Aorta (tissue), 5 donors: ENCODE data around the gene DNAJB2. TPM values are rescaled to one million over a fixed set of nuclear protein-coding genes. Genes with fewer than 3 reads are reported as not detected.

ENCODE experiments used
- ATAC-seq: fragments of 200-7000 bp; cut with Tn5 transposase; one replicate; pipeline ENCODE4 v1.9.1; 2022; ENCODE audit warnings: moderate library complexity; ENCODE audit not compliant: low FRiP score
- DNase-seq, 2 donors: peaks; one replicate each; pipeline ENCODE4 v3.0.0-alpha.2; 2020
- H3K27ac ChIP-seq, 2 donors: one replicate each; pipeline ENCODE4 v1.5.1; 2013; ENCODE audit warnings: low read length in 2 of 2, mild to moderate bottlenecking in 2 of 2, moderate library complexity in 2 of 2, control low read depth in 1 of 2, inconsistent platforms in 1 of 2, low read depth in 1 of 2
- H3K27me3 ChIP-seq, 2 donors: one replicate each; pipeline ENCODE4 v1.6.1; 2013; ENCODE audit warnings: control low read depth in 1 of 2, low read length in 1 of 2, mild to moderate bottlenecking in 1 of 2, moderate library complexity in 1 of 2; ENCODE audit not compliant: insufficient read depth in 2 of 2, control insufficient read depth in 1 of 2
- H3K36me3 ChIP-seq, 2 donors: one replicate each; pipeline ENCODE4 v1.6.1; 2013; ENCODE audit warnings: control low read depth in 1 of 2, low read length in 1 of 2, mild to moderate bottlenecking in 1 of 2; ENCODE audit not compliant: insufficient read depth in 2 of 2, control insufficient read depth in 1 of 2
- H3K4me1 ChIP-seq, 2 donors: one replicate each; pipeline ENCODE4 v1.6.1; 2013; ENCODE audit warnings: low read length in 2 of 2, control low read depth in 1 of 2, mild to moderate bottlenecking in 1 of 2, moderate library complexity in 1 of 2; ENCODE audit not compliant: insufficient read depth in 2 of 2, control insufficient read depth in 1 of 2
- H3K4me3 ChIP-seq, 2 donors: one replicate each; pipeline ENCODE4 v1.5.1; 2013; ENCODE audit warnings: low read length in 2 of 2, control low read depth in 1 of 2, mild to moderate bottlenecking in 1 of 2
- H3K9me3 ChIP-seq: one replicate; pipeline ENCODE4 v1.6.1; 2013; ENCODE audit warnings: mild to moderate bottlenecking, low read length; ENCODE audit not compliant: control insufficient read depth
- WGBS, 2 donors: extraction: QIAGEN DNeasy Blood & Tissue Kit; methylation state at CpG; one replicate each; pipeline ENCODE4 v1.1.7; 2013; 5-methylcytosine and 5-hydroxymethylcytosine counted together
- intact Hi-C, 2 donors: fragments of 100-400 bp; cut with DNase I; formaldehyde crosslinking; loops; one replicate each; pipeline versions ENCODE4 v1.14.2 to v1.15.0; 2022
- polyA plus RNA-seq, 2 donors: library from polyadenylated mRNA; stranded (reverse); fragments of 200-250 nt; gene quantifications; one replicate each; pipeline ENCODE4 v1.2.3, GENCODE V29; 2013
- total RNA-seq, 2 donors: library from RNA; stranded (reverse); fragmentation: NEBNext Ultra II Directional; extraction: Animal tissue kit (Norgen Biotek cat#: 25700); gene quantifications; one replicate each; pipeline ENCODE4 v1.2.1, GENCODE V29; 2021
- donor health status: healthy with polysubstance abuse.
- donor health status: Bipolar disorder and iron deficiency.
- donor health status: DM: no; HTN: no; CAD: no.
- donor health status: DM: no; HTN: no; CAD: no.
- donor health status: DM: yes; HTN: yes; CAD: no.

Gene DNAJB2
- total and polyA plus RNA-seq, 4 donors, result 45.0 to 58.6 (median 54.5) TPM

DNA sequence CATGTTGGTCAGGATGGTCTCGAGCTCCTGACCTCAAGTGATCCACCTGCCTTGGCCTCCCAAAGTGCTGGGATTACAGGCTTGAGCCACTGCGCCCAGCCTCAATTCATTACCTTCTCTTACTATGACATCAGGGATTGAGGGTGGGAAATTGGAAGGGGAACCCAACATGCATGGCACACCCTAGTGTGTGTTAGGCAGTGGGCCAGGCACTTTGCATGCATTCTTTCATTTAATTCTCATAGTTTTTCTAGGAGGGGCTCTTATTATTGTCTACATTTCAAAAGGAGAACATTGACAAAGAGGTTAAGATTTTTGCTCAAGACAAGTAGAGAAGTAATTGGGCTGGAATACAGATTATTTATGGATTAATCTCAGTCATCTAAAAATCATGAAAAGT, 10.9 kb upstream of the DNAJB2 start:
- no peaks in the 10 kb centered on the region for H3K9me3 ChIP-seq
- intact Hi-C loops, result no loop called here
- H3K27me3 ChIP-seq, result no peaks in the 10 kb centered on the region
- H3K4me1 ChIP-seq, result no peaks in the 10 kb centered on the region
- H3K27ac ChIP-seq, result no peak overlapping the region
- H3K4me3 ChIP-seq, result no peak overlapping the region
- H3K36me3 ChIP-seq, result no peaks in the 10 kb centered on the region
- ATAC-seq (no peak), DNase-seq (peak in 1 of 2 donors; percentile 9)
- 94 to 97% methylated on average over 2 of the region's 2 CpGs for WGBS, 2 donors

DNA sequence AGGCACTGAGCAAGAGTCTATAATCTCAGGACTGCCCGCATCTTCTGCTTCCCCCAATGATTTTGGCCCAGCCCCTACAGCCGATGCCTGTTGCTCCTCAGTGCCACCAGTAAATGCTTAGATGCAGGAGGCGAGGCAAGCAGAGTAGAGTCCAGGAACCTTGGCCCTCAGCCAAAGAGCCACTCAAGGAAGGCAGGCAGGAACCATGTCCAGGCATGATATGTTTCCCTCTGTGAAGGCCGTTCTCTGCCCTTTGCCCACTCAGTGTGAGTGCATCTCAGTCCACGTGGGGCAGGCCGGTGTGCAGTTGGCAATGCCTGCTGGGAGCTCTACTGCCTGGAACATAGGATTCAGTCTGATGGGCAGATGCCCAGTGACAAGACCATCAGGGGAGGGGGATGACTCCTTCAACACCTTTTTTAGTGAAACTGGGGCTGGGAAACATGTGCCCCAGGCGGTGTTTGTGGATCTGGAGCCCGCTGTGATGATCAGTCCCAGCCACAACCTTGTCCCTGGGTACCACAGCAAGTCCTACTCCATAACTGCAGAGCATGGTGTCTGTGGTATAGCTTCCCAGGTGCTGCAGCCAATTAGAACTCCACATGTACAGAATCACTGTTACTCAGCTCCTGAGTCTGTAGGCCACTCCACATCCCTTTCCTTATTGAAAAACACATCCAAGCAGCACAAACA, 9.7 kb upstream of the DNAJB2 start:
- no peaks in the 10 kb centered on the region for H3K4me1 ChIP-seq
- DNase-seq (peak in 1 of 2 donors; percentile 38), ATAC-seq (no peak)
- H3K9me3 ChIP-seq, result no peaks in the 10 kb centered on the region
- 64 to 67% methylated on average over 8 of the region's 8 CpGs for whole genome bisulfite sequencing, 2 donors
- intact Hi-C loops, result no loop called here
- H3K27me3 ChIP-seq, result no peaks in the 10 kb centered on the region
- H3K36me3 ChIP-seq, result no peaks in the 10 kb centered on the region
- H3K4me3 ChIP-seq, result no peak overlapping the region
- no peak overlapping the region for H3K27ac ChIP-seq

DNA sequence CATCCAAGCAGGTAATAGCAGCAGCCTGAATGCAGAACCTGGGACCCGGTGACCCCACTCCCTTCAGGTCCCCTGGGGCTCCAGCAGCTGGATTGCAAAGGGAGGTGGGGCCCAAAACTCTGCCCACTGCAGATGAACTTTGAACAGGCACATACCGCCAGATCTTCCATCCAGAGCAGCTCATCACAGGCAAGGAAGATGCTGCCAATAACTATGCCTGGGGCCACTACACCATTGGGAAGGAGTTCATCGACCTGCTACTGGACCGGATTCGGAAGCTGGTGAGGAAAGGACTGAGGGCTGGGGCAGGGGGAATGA, 9.2 kb upstream of the DNAJB2 start:
- Histone ChIP-seq H3K27me3 (no peaks in the 10 kb centered on the region), H3K27ac (no peak overlapping the region), H3K4me3 (no peak overlapping the region), H3K36me3 (no peaks in the 10 kb centered on the region), H3K4me1 (no peaks in the 10 kb centered on the region), H3K9me3 (no peaks in the 10 kb centered on the region)
- ATAC-seq (no peak), DNase-seq (no peak)
- intact Hi-C loops, result no loop called here
- 91 to 94% methylated on average over 5 of the region's 5 CpGs for WGBS, 2 donors

DNA sequence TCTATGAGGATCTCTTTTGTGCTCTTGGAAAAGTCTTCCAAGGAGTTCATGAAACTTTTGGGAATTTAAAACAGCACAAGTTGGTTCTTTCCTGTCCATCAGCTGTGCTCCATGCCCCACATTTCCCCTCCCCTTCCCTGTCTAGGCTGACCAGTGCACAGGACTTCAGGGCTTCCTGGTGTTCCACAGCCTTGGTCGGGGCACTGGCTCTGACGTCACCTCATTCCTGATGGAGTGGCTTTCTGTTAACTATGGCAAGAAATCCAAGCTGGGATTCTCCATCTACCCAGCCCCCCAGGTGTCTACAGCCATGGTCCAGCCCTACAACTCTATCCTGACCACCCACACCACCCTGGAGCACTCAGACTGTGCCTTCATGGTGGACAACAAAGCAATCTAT, 8.1 kb upstream of the DNAJB2 start:
- Histone ChIP-seq H3K4me3 (no peak overlapping the region), H3K36me3 (no peaks in the 10 kb centered on the region), H3K4me1 (no peaks in the 10 kb centered on the region), H3K27me3 (no peaks in the 10 kb centered on the region), H3K27ac (no peak overlapping the region), H3K9me3 (no peaks in the 10 kb centered on the region)
- WGBS, 2 donors, result 74 to 88% methylated on average over 2 of the region's 2 CpGs
- DNase-seq (no peak), ATAC-seq (no peak)
- intact Hi-C loops, result no loop called here

DNA sequence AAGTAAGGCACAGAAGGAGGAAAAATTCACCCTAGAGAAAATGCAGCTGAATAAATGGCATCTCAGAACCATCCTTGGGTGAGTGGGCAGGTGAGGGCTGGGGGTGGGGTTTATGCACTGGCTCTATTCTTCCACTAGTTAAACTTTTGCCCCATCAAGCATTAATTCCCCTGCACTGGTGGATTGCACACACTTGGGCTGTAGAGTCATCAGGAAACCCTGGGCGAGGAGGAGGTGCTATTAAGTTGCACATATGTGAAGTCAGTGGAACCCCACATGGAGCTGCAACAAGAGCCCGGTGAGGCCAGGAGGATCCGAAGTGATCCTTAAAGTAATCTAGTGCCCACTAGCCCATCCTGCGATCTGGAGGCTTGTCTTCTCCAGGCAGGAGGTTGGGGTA, 6.8 kb upstream of the DNAJB2 start:
- no peak overlapping the region for H3K4me3 ChIP-seq
- ATAC-seq (no peak), DNase-seq (peak; percentile 0 to 50)
- intact Hi-C loops, result loop anchor here in 1 of 2 donors (2.0 kb wide), 1 partner anchor 14 kb away; no protein-coding TSS in a partner anchor
- H3K9me3 ChIP-seq, result no peaks in the 10 kb centered on the region
- H3K4me1 ChIP-seq, result no peaks in the 10 kb centered on the region
- H3K27ac ChIP-seq, result no peak overlapping the region
- no peaks in the 10 kb centered on the region for H3K36me3 ChIP-seq
- no peaks in the 10 kb centered on the region for H3K27me3 ChIP-seq
- WGBS, 2 donors, result 91 to 94% methylated on average over 4 of the region's 4 CpGs

DNA sequence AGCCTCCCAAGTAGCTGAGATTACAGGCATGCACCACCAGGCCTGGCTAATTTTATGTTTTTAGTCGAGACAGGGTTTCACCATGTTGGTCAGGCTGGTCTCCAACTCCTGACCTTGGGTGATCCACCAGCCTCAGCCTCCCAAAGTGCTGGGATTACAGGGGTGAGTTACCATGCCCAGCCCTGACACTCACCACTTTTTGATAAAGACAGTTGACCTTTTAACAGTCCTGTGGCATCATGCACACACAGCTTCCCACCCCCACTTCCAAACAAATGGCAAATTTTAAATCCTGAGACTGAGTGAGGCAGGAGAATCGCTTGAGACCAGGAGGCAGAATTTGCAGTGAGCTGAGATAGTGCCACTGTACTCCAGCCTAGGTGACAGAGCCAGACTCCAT, 6.2 kb upstream of the DNAJB2 start:
- Histone ChIP-seq H3K4me1 (peaks cover 0 to 1% of the 10 kb centered on the region in 2 donors), H3K4me3 (no peak overlapping the region), H3K27ac (no peak overlapping the region), H3K9me3 (no peaks in the 10 kb centered on the region), H3K36me3 (no peaks in the 10 kb centered on the region), H3K27me3 (no peaks in the 10 kb centered on the region)
- DNase-seq (peak in 1 of 2 donors; percentile 16), ATAC-seq (no peak)
- intact Hi-C loops, result loop anchor here in 1 of 2 donors (2.0 kb wide), 1 partner anchor 14 kb away; no protein-coding TSS in a partner anchor
- 88 to 90% methylated on average over 2 of the region's 2 CpGs for WGBS, 2 donors

DNA sequence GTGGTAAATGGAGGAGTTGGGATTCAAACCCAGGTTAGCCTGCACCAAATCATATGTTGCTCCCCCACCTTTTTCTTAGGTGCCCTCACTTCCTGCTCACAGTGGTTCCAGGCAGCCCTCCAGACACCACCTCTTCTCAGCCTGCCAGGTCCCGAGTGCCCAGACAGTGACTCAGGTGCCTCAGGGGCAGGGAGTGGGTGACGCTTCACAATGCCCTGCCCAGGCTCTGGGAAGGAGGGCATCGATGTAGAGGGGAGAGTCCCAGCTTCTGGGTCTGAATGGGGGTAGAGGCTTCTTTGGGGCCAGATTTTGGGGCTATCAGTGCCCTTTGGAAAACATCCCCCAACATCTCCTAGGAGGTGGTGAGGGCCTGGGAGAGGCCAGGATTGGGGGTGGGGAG, 5.2 kb upstream of the DNAJB2 start:
- H3K4me1 ChIP-seq, result peaks cover 0 to 4% of the 10 kb centered on the region in 2 donors
- ATAC-seq (no peak), DNase-seq (peak; percentile 61 to 78)
- no peak overlapping the region for H3K4me3 ChIP-seq
- 21 to 26% methylated on average over 3 of the region's 3 CpGs for WGBS, 2 donors
- no peaks in the 10 kb centered on the region for H3K27me3 ChIP-seq
- no peaks in the 10 kb centered on the region for H3K9me3 ChIP-seq
- peak overlapping the region; percentile 93 to 96 for H3K27ac ChIP-seq
- H3K36me3 ChIP-seq, result no peaks in the 10 kb centered on the region
- intact Hi-C loops, result loop anchor here in 1 of 2 donors (2.0 kb wide), 1 partner anchor 15 kb away; no protein-coding TSS in a partner anchor

DNA sequence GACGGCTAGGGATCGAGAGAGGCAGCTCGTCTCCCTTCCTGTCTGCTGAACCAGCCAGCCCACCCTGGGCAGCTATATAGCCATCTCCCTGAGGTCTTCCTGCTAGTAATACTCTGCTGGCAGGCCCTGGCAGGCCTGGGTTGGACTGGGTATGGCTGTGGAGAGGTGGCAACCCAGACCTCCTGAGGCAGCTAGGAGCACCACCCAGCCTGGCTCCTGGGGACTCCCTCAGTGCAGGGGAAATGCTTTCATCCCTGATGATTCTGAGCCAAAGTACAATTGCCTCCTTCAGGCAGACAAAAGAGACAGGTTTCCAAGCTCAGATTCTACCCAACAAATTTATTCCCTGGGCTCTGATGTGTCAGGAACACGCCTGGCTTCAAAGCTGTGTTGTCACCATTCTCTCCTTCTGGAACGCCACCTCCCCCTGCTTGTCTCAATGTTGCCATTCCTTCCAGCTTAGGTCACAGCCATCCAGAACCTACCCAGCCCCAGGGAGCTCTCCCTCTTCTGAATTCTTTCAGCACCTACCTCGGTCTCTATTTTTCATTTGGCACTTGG, 4.7 kb upstream of the DNAJB2 start:
- Histone ChIP-seq H3K27ac (peak overlapping the region; percentile 93 to 96), H3K4me1 (peaks cover 0 to 4% of the 10 kb centered on the region in 2 donors), H3K4me3 (no peak overlapping the region), H3K27me3 (no peaks in the 10 kb centered on the region), H3K36me3 (no peaks in the 10 kb centered on the region), H3K9me3 (no peaks in the 10 kb centered on the region)
- 8 to 15% methylated on average over 6 of the region's 6 CpGs for WGBS, 2 donors
- intact Hi-C loops, result no loop called here
- no peak for ATAC-seq
- DNase-seq, result peak; percentile 65 to 78
